ENCODE measurements around the gene APH1B. TPM values are rescaled to one million over a fixed set of nuclear protein-coding genes. Genes with fewer than 3 reads are reported as not detected.
"Not testable (repeated sequence)": the region's sequence is repeated elsewhere in the genome, so short reads cannot be mapped to it uniquely, and the experiment has no call there.

APH1B gene
- total RNA-seq, 1 donor from 2014 or later = 10.2 TPM

- intact Hi-C loops (cut with micrococcal nuclease) = no loop called here
Observed at GRCh38 chr15:63327648-63328421, 50.4 kb downstream of the APH1B start.

GRCh38 chr15:63329567-63330350, 52.4 kb downstream of the APH1B start:
- intact Hi-C loops (cut with micrococcal nuclease) = no loop called here

GRCh38 chr15:63330926-63331325, 53.5 kb downstream of the APH1B start:
- intact Hi-C loops (cut with micrococcal nuclease) = no loop called here

- intact Hi-C loops (cut with micrococcal nuclease) = no loop called here
Observed at GRCh38 chr15:63331456-63331855, 54.1 kb downstream of the APH1B start.

GRCh38 chr15:63332367-63333124, 55.1 kb downstream of the APH1B start:
- intact Hi-C loops (cut with micrococcal nuclease) = no loop called here

GRCh38 chr15:63334821-63335220, 57.4 kb downstream of the APH1B start:
- intact Hi-C loops (cut with micrococcal nuclease) = no loop called here

- intact Hi-C loops (cut with micrococcal nuclease) = no loop called here
Observed at GRCh38 chr15:63335543-63336240, 58.3 kb downstream of the APH1B start.

- intact Hi-C loops (cut with micrococcal nuclease) = no loop called here
Observed at GRCh38 chr15:63337046-63337445, 59.6 kb downstream of the APH1B start.

GRCh38 chr15:63338170-63338569, 60.8 kb downstream of the APH1B start:
- intact Hi-C loops (cut with micrococcal nuclease) = no loop called here

GRCh38 chr15:63339006-63339766, 61.8 kb downstream of the APH1B start:
- intact Hi-C loops (cut with micrococcal nuclease) = no loop called here

- intact Hi-C loops (cut with micrococcal nuclease) = no loop called here
Observed at GRCh38 chr15:63339836-63340235, 62.4 kb downstream of the APH1B start.

GRCh38 chr15:63340353-63340752, 62.9 kb downstream of the APH1B start:
- intact Hi-C loops (cut with micrococcal nuclease) = no loop called here

- intact Hi-C loops (cut with micrococcal nuclease) = no loop called here
Observed at GRCh38 chr15:63340878-63341277, 63.5 kb downstream of the APH1B start.

- intact Hi-C loops (cut with micrococcal nuclease) = no loop called here
Observed at GRCh38 chr15:63341898-63342297, 64.5 kb downstream of the APH1B start.

- intact Hi-C loops (cut with micrococcal nuclease) = not testable (repeated sequence)
Observed at GRCh38 chr15:63342996-63343562, 65.7 kb downstream of the APH1B start.

GRCh38 chr15:63344731-63345390, 67.5 kb downstream of the APH1B start:
- intact Hi-C loops (cut with micrococcal nuclease) = no loop called here

- intact Hi-C loops (cut with micrococcal nuclease) = no loop called here
Observed at GRCh38 chr15:63345391-63345752, 68.0 kb downstream of the APH1B start.

- intact Hi-C loops (cut with micrococcal nuclease) = no loop called here
Observed at GRCh38 chr15:63347074-63347857, 69.9 kb downstream of the APH1B start.

GRCh38 chr15:63348392-63348791, 71.0 kb downstream of the APH1B start:
- intact Hi-C loops (cut with micrococcal nuclease) = no loop called here

All from T-helper 1 cell treated with Interleukin-12 subunit alpha and Interleukin-12 subunit beta and Interleukin-4 antibody, amounts not matched to agents 30 ng/mL and 1 ng/mL, for 36 hours (primary cell).